Dedifferentiated amniotic fluid mesenchymal stem cell (primary cell): ENCODE measurements around the gene EPSTI1.

Experiments
- DNase-seq: peaks from one replicate; pipeline ENCODE4 v3.0.0-alpha.2; 2016; ENCODE audit errors: extremely low spot score

EPSTI1 gene

GRCh38 chr13:42971691-42972347 lies 20.2 kb downstream of the EPSTI1 start:
- DNase-seq = no peak

- no peak for DNase-seq
Measured at GRCh38 chr13:42970824-42971690, 21.0 kb downstream of the EPSTI1 start.

GRCh38 chr13:42969565-42970172 lies 22.4 kb downstream of the EPSTI1 start:
- peak; percentile 35 for DNase-seq

GRCh38 chr13:42968906-42969305 lies 23.1 kb downstream of the EPSTI1 start:
- DNase-seq = no peak

GRCh38 chr13:42967660-42968059 lies 24.4 kb downstream of the EPSTI1 start:
- no peak for DNase-seq

GRCh38 chr13:42965281-42965680 lies 26.8 kb downstream of the EPSTI1 start:
- DNase-seq = no peak

GRCh38 chr13:42964761-42965161 lies 27.3 kb downstream of the EPSTI1 start:
- no peak for DNase-seq

- no peak for DNase-seq
Measured at GRCh38 chr13:42959615-42960014, 32.4 kb downstream of the EPSTI1 start.

GRCh38 chr13:42957881-42958280 lies 34.2 kb downstream of the EPSTI1 start:
- no peak for DNase-seq

GRCh38 chr13:42950181-42950580 lies 41.9 kb downstream of the EPSTI1 start:
- no peak for DNase-seq

- no peak for DNase-seq
Measured at GRCh38 chr13:42947925-42948324, 44.1 kb downstream of the EPSTI1 start.

GRCh38 chr13:42946927-42947326 lies 45.1 kb downstream of the EPSTI1 start:
- DNase-seq = no peak

- no peak for DNase-seq
Measured at GRCh38 chr13:42929886-42930535, 62.0 kb downstream of the EPSTI1 start.

GRCh38 chr13:42926555-42926954 lies 65.5 kb downstream of the EPSTI1 start:
- DNase-seq = peak; percentile 62

- DNase-seq = no peak
Measured at GRCh38 chr13:42926043-42926442, 66.0 kb downstream of the EPSTI1 start.

GRCh38 chr13:42925626-42926025 lies 66.4 kb downstream of the EPSTI1 start:
- no peak for DNase-seq

GRCh38 chr13:42924344-42924743 lies 67.7 kb downstream of the EPSTI1 start:
- DNase-seq = no peak

GRCh38 chr13:42907745-42908144 lies 84.3 kb downstream of the EPSTI1 start:
- DNase-seq = no peak

- no peak for DNase-seq
Measured at GRCh38 chr13:42906257-42906656, 85.8 kb downstream of the EPSTI1 start.

GRCh38 chr13:42905579-42905978 lies 86.5 kb downstream of the EPSTI1 start:
- DNase-seq = no peak

GRCh38 chr13:42899266-42899665 lies 92.8 kb downstream of the EPSTI1 start:
- no peak for DNase-seq

GRCh38 chr13:42895776-42896175 lies 96.3 kb downstream of the EPSTI1 start:
- DNase-seq = no peak
